GM18499 (cell line): ENCODE results near the gene CCDC188.
"Not testable (repeated sequence)": the region's sequence is repeated elsewhere in the genome, so short reads cannot be mapped to it uniquely, and the experiment has no call there.

ENCODE experiments used
- ATAC-seq: cut with Tn5 transposase; IDR thresholded peaks from one replicate; pipeline ENCODE4 v1.9.1; 2021; ENCODE audit warnings: moderate number of reproducible peaks; ENCODE audit not compliant: insufficient read depth, unreplicated experiment

The CCDC188 gene

DNA sequence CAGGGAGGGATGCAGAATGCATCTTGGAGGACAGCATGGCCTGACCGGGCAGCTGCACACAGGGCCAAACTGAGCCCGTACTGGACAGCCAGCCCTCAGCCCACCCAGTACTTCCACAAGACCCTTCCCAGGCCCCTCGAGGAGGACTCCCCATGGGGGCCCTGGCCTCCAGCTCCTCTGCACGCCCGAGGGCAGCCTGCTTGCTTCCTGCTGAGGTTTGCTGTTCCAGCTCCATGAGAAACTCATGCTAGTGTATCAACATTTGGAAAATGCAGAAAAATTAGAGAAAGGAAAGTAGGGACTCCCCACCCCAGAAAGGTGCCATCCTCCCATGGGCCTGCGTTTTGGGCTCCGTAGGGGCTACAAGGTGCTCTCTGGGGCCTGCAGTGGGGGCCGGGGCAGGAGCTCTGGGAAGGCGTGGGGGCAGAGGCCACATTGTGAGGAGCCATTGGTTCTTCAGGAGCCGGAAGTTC lies 21.3 kb upstream of the CCDC188 start:
- ATAC-seq = no peak

DNA sequence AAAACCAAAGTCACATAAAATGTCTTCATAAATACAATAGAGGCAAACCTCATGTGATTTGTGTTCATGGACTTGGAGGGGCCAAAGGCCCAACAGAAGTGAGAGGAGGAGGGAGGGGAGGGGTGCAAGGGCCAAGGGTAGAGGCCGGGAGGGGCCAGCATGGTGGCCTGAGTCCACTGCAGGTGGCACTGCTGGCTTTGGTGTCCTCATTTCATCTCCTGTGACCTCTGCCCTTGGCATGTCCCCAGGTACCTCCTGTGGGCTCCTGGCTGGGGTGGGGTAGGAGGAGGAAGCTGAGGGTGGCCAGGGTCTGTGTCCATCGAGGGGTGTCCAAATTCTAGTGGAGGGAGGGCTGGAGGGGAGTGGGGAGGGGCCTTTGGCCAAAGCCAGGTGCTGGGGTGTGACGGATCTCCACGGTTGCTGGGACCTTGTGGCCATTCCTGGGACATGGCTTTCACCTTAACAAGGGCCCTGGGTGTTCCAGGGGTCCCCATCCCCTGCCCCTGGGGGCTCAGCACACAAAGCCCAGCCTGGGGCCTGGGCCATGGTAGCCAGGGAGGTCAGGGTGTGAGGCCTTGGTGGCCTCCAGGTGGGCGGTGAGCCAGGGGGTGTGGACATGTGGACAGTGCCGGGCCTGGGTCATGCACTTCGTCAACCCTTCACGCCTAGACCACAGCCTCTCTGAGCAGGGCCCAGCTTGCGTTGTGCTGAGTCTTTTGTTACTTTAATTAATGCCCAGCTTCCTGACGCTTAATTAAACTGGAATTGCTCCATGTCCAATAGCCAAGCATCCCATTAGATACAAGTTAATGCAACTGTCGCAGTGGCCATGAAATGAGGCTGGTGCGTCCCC lies 20.7 kb upstream of the CCDC188 start:
- no peak for ATAC-seq

DNA sequence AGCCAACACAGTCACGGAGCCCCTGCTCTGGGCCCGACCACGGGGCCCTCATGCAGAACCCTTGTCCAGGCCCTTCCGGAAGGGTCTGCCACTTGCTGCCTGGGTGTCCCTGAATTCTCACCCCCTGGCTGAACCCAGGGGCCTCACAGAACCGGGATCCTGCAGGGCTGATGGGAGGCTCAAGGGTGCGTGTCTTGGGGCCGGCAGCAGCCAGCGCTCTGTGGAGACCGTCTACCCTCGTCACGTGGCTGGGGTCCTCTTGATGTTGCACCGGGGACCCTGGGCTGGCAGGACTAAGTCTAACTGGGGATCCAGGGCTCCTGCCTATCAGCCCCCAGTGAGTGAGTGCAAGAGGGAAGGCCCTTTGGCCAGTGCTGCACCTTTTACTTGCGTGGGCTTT lies 19.3 kb upstream of the CCDC188 start:
- no peak for ATAC-seq

DNA sequence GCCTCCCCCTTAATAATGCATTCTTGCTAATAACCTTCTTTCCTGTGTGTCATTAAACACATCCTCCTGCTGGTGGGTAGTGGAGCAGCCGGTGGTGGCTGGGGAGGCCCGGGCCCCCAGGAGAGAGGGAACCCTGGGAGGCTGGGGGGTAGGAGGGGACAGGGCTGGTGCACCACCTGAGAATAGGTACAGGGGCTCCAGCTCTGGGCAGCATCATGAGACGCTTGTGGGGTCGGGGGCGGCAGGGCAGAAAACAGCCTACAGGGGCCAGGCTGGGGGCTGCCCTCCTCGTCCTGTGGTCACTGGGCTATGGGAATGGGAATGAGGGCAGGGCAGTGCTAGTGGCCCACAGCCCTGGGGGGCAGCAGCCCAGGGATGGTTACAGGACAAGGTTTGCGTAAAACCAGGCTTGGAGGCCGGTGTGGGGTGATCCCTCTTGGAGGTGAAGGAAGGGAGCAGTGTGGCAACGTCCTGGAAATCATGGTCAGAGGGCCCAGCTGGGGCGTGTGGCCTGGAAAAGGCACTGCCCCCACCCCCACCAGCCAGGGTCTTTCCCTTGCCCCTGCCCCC lies 18.5 kb upstream of the CCDC188 start:
- no peak for ATAC-seq

DNA sequence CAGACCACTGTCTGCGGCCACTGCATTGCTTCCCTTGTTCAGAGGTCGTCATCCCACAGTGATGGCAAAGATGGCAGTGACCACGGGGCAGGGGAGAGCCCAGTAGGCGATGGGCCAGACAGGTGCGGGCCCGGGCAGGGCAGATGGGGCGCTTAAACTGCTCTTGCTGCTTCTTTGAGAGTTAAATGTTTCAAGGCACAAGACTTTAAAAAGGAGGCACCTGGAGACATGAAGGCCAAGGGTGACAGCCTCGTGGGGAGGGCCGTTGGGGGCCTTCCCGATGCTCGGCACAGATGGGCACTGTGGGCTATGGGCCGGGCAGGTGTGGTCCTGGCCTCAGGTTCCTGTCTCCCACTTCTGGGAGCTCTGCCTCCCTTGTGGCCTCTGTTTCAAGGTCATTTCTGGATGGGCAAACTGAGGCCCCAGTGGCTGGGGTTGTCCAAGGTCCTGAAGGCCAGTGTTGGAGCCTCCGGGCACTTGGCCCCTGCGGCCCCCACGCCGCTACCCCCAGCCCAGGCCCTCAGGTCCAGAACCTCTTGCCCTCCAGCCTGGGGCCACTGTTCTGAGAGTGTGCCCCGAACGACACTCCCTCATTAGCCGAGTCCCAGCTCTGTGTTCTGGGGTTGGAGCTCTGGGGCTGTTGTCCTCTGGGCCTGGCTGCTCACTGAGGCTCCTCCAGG lies 16.9 kb upstream of the CCDC188 start:
- ATAC-seq = no peak

DNA sequence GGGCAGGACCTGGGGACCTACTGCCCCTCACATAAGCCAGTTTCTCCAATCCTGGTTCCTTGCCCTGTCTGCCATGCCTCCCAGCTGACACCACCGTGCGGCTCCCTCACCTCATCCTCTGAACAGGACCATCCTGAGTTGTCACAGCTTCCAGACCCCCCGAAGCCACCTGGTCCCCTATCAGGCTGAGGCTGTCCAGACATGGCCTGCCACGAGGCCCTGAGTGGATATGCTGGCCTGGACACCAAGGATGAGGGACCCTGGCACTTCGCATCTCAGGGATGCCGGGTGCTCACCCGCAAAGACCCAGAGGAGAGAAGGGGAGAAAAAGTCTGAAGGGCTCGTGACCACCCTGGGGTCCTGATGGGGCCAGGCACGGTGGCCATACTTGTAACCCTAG lies 15.8 kb upstream of the CCDC188 start:
- no peak for ATAC-seq

DNA sequence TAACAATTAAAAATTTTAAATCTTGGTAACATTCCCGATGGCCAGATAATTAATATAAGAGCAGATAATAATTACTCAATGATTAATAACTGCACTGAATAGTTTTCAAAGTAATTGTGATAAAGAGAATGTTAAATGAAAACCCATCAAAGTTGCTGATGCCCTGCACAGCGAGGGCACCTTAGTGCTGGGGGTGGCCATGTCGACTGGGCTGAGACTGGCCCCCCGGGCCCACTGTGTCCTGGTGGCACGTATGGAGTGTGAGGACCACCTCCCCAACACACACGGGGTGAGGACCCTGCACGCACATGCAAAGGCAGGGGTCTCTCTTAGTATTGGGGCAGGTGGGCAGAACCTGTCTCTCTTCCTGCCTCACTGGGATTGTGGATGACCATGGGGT lies 15.1 kb upstream of the CCDC188 start:
- ATAC-seq = no peak

DNA sequence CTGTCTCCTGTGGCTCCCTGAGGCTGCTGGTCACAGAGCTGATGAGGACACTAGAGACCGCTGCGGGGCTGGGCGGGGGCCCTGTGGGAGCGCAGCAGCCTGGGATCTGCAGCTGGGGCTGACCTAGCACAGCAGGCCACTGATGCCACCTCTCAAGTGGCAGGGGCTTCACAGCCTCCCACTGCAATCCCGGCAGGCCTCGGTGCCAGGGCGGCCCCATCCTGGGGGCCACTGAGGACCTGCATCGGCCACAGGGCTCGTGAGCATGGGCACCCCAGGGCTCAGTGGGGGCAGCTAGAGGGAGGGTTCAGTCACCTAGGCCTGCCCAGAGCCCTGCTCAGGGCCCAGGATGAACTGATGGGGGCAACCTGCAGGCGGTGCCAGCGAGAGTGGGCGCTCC lies 14.6 kb upstream of the CCDC188 start:
- ATAC-seq = no peak

DNA sequence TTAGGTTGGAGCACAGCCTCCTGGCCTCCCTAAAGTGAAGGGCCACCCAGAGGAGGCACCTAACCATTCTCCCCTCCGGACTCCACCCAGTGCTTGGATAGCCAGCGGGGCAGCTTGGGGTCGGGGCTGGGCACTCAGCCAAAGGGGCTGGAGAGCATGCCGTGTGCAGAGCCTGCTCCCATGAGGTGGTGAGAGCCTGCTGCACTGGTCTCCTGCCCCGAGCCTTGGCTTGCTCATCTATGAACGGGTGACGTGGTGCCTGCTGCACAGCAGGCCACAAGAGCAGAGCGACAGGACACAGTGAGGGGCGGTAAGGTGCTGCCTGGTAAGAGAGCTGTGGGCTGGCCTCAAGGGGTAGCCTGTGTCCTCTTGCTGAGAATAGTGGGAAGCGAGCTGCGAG lies 14.0 kb upstream of the CCDC188 start:
- ATAC-seq = no peak

DNA sequence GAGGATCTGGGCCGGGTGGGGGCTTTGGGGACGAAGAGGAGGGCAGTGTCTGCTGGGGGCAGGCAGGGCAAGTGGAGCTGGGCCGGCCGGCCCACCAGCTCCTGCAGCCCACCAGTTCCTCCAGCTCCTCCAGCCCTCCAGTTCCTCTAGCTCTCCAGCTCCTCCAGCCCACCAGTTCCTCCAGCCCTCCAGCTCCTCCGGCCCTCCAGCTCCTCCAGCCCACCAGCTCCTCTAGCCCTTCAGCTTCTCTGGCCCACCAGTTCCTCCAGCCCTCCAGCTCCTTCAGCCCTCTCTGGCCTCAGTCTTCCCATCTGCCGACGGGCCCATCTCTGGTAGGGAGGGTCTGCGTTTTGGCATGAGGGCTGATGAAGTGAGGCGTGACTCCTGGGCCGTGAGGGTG lies 9.2 kb upstream of the CCDC188 start:
- no peak for ATAC-seq

DNA sequence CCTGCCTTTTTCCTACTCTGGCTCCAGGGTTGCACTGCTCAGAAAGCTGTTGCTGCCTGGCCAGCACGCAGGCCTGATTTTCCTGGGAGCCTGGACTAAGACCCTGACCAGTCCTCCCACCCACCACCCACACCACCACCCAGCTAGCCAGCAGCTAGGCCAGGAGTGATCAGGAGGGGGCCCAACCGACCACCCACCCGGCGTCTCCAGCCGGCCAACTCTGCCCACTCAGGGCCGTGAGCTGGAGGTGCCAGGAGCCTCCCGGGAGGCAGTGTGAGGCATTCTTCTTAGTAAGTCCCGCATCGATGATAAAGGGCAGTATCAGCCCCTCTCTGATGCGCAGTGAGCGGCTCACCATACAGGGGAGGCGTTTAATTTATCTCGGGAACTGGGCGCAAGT lies 8.7 kb upstream of the CCDC188 start:
- not testable (repeated sequence) for ATAC-seq

DNA sequence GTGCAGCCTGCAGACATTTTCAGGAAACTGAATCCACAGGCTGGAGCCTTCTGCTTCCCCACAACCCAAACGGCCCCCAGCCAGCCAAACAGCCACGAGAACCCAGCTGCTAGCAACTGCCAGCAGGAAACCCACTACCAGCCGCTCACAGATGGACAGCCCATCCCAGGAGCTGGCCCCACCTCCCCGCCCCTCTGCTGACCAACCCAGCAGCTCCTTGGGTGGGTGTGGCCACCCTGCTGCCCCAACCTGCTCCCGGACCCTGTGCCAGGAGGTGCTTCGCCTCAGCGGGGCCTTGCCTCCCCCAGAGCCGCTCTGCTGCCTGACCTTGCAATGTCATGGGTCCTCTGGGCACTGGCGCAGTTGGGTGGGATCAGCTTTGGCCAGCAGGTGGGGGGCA lies 8.2 kb upstream of the CCDC188 start:
- ATAC-seq = no peak

DNA sequence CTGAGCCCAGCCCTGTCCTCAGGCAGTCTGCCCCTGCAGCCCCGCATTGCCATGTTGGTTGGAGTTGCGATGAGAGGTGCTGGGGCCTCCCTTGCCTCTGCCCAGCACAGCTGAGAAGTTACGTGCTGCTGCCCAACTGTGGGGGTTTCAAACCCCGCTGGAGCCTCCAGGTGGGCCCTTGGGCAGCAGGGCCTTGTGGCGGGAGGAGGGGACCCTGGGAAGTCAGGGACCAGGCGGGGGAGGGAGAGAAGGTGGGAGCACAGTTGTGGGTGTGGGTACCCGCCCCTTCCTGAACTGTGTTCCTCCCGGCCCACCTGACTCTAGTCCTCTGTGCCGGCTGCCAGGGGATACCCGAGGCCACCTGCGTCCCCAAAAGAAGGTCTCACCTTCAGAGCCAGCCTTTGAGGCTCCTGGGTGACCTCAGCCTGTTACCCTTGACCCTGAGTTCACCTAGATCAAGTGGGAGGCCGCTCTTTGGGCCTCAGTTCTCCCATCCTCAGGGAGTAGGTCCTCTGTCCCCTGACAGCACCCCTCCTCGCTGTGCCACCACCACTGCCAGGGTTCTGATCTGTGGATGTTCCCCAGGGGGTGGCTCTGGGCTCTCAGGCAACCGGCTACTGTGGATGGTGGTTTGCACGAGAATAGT lies 7.7 kb upstream of the CCDC188 start:
- no peak for ATAC-seq

DNA sequence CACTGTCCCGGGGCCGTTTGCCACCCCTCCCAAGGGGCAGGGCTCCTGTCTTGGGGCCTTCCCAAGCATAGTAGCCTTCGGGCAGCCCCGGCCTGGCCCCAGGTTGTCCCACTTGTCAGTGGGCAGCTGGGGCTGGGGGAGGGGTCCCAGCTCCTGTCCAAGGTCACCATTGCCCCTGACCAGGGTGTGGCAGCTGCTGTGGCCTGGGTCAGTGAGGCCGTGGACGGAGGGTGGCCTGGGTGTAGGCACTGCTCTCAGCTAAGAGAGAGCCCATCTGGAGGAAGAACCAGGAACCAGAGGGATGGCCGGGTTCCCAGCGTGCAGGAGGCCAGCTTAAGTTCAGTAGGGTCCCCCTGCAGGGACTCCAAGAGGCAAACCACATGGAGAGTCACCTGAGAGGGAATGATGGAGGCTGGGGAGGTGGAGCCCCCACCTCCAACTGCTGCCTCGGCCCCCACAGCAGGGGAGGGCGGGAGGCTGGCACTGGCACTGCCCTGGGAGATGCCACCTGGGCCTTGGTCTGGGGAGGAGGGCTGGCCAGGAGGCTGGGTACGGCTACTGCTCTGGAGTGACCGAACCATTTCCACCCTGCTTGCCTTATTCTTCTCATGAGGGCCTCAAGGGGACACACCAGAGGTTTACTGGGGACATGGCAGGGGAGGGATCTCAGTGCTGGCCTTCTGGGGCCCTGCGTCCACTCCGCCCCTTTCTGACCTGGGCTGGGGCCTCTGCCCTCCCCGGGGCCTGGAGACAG lies 6.8 kb upstream of the CCDC188 start:
- ATAC-seq = no peak

DNA sequence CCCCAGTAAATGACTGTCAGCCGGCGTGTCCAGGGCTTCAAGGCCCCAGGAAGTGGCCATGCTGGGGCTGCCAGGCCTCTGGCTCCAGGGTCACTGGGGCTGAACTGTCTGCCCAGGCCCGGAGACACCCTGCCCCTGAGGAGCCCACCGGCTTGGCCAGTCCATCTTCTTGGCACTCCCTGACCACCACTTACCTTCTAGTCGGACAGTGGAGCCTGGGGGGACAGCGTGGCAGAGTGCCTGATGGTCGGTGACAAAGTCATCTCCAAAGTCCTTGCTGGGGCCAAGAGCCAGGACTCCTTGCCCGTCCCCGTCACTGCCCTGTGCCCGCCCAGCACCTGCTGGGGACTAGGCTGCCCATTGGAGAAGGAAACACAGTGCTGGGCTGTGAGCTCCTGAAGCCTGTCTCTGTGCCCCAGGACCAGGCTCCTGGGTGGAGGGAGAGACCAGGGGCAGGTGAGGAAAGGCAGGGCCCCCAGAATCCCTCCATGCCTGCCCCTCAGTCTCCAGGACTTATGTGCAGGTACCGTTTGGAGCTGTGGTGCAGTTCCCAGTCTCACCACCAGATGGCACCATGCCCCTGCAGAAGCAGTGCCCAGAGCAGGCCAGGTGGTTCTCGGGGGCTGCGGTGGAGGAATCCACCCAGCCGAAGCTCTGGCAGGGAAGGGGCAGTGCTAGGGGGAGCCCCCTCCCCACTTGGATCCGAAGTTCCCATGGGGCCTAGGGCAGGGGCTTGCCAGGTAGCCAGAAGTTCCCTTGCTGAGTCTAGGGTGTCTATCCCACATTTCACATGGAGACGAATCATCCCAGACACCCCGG lies 6.0 kb upstream of the CCDC188 start:
- ATAC-seq = no peak

DNA sequence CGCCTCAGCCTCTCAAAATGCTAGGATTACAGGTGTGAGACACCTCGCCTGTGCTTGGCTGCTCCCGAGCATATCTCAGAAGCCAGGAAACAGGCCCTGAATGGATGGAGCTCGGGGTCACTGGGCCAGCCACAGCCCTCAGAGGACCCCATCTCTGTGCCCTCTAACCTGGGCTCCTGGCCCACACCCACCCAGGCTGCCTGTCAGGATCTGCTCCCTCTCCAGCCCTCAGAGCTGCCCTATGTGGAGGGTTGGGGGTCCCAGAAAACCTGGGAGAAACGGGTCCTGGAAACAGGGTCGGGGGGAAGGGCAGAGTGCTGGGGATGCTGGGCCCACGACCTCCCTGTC lies 5.2 kb upstream of the CCDC188 start:
- no peak for ATAC-seq

DNA sequence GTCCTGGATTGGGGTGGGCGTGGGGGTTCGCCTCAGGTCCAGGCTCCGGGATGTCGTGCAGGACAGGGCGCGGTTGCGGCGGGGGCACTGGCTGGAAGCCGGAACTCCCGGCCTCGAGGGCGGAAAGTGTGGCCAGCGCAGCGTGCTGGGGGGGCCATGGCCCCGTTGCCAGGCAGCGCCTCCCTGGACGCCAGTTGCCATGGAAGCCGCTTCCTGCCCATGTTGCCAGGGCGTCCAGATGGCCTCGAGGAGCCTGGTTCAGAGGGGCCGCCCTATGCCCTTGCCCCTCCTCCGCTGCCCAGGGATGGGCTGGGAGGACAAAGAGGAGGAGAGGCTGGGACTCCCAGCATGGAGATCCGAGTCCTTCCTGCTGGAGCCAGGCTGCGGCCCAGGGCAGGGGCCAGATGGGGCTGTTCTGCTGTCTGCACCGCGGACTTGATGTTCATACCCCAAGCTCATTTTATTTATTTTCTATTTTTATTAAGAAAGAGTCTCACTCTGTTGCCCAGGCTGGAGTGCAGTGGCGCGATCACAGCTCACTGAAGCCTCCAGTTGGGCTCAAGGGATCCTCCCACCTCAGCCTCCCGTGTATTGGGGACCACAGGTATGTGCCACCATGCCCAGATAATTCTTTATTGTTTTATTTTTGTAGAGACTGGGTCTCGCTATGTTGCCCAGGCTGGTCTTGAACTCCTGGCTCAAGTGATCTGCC lies 4.6 kb upstream of the CCDC188 start:
- ATAC-seq = no peak

DNA sequence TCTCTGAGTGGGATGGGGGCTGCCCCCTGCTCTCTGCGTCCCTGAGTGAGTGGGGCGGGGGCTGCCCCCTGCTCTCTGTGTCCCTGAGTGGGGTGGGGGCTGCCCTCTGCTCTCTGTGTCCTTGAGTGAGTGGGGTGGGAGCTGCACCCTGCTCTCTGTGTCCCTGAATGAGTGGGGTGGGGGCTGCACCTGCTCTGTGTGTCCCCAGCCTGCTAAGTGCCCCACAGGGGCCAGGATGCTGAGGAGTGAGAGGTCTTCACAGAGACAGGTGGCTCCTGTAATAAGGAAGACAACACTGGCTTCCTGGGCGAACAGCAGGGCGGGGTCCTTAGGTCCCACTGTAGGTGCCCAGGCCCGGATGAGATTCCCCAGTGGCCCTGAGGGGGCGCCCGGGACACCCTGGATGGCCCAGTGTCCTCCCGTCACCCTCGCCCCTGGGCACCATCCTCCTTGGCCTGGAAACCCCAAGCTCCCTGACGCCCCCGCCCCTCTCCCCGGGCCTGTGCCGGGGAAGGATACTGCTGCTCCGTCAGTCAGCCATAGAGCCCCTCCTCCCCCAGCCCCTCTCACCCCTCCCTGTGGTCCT lies 3.8 kb upstream of the CCDC188 start:
- no peak for ATAC-seq

DNA sequence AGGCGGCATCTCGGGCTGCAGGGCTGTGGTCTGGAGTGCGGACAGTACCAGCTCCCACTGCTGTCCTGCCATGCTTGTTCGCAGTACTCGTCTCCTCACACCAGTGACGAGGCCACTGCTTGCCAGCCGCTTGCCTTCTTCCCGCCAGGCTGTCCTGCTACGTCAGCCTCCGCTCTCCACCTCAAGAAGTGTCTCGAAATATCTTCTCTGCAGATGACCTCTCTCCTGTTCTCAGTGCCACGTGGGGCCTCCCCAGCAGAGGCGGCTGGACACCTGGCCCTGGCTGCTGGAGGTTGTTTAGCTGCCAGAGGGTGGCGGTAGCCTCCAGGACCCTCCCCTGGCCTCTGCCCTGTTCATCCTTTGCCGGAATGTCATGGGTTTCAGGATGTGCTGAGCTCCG lies 3.1 kb upstream of the CCDC188 start:
- ATAC-seq = no peak
